ENCODE measurements around the gene COL25A1. TPM values are rescaled to one million over a fixed set of nuclear protein-coding genes. Genes with fewer than 3 reads are reported as not detected.
"Not testable (repeated sequence)": the region's sequence is repeated elsewhere in the genome, so short reads cannot be mapped to it uniquely, and the experiment has no call there.

COL25A1 gene
- total RNA-seq, 2 donors from 2014 or later: 4.0 to 6.2 TPM

DNA sequence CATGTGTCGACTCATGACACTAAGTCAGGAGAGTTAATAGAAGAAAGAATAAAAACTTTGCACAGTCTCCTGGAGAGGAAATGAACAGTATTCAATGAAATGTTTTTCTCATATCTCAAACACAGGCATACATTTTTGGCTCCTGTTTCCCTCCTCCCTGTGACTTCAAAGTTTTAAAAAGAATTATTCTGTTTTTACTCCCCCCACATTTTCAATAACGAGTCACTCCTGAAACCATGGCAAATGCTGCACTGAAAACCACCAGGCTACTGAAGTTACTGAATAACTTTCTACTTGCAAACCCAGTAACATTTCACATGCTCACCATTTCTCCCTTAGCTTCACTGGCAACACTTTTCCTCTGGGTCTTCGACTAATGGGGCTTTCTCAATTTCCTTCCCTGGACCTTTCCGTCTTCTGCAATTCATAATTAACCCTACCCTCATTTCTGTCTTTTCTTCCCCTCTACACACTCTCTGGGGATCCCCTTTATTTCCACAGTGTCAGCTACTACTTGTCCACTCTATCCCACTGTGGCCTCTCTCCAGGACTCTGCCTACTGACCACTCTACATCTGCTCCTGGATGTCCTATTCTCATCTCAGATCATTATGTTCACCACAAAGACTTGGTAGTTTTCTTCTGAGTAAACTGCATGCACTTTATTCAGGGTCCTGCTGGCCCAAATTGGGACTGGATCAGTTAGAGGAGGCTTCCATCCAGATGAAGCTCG lies 313.8 kb downstream of the COL25A1 start:
- no peak overlapping the region for H3K27ac ChIP-seq (ENCODE audit: low read depth, low read length)
- 89 to 97% methylated on average over 5 of the region's 5 CpGs for WGBS, 2 experiments (ENCODE audit: insufficient coverage in 1 of 2, insufficient read length in 1 of 2)
- TF ChIP-seq, protein P1, sequence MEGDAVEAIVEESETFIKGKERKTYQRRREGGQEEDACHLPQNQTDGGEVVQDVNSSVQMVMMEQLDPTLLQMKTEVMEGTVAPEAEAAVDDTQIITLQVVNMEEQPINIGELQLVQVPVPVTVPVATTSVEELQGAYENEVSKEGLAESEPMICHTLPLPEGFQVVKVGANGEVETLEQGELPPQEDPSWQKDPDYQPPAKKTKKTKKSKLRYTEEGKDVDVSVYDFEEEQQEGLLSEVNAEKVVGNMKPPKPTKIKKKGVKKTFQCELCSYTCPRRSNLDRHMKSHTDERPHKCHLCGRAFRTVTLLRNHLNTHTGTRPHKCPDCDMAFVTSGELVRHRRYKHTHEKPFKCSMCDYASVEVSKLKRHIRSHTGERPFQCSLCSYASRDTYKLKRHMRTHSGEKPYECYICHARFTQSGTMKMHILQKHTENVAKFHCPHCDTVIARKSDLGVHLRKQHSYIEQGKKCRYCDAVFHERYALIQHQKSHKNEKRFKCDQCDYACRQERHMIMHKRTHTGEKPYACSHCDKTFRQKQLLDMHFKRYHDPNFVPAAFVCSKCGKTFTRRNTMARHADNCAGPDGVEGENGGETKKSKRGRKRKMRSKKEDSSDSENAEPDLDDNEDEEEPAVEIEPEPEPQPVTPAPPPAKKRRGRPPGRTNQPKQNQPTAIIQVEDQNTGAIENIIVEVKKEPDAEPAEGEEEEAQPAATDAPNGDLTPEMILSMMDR (conservative IDR thresholded peaks at IDR 0.05): no peak
- no peak overlapping the region for H3K9ac ChIP-seq (ENCODE audit: extremely low read depth, low read length, poor library complexity, severe bottlenecking)
- H3K4me3 ChIP-seq (ENCODE audit: low read length): no peak overlapping the region
- Mint-ChIP-seq H3K4me3 (no peak overlapping the region), H3K27ac (no peak overlapping the region), H3K36me3 (ENCODE audit: low read depth) (no peaks in the 10 kb centered on the region), H3K4me1 (no peaks in the 10 kb centered on the region), H3K27me3 (ENCODE audit: insufficient read depth) (no peaks in the 10 kb centered on the region), H3K9me3 (peaks cover 5% of the 10 kb centered on the region)
- no peaks in the 10 kb centered on the region for H3K4me1 ChIP-seq (ENCODE audit: control insufficient read depth, insufficient read depth, low read length)
- no peaks in the 10 kb centered on the region for H3K27me3 ChIP-seq (ENCODE audit: control insufficient read depth, insufficient read depth, low read length, poor library complexity, severe bottlenecking)
- no peaks in the 10 kb centered on the region for H3K9me3 ChIP-seq (ENCODE audit: control insufficient read depth, low read length)
- no peak for DNase-seq
- no peaks in the 10 kb centered on the region for H3K36me3 ChIP-seq (ENCODE audit: control insufficient read depth, insufficient read depth, low read length)

DNA sequence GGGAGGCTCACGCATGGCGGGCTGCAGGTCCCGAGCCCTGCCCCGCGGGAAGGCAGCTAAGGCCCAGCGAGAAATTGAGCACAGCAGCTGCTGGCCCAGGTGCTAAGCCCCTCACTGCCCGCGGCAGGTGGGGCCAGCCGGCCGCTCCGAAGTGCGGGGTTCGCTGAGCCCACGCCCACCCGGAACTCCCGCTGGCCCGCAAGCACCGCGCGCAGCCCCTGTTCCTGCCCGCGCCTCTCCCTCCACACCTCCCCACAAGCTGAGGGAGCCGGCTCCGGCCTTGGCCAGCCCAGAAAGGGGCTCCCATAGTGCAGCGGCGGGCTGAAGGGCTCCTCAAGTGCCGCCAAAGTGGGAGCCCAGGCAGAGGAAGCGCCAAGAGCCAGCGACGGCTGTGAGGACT lies 318.0 kb downstream of the COL25A1 start:
- not testable (repeated sequence) for H3K9me3 ChIP-seq (ENCODE audit: control insufficient read depth, low read length); H3K4me3 Mint-ChIP-seq; H3K36me3 Mint-ChIP-seq (ENCODE audit: low read depth); H3K4me3 ChIP-seq (ENCODE audit: low read length); DNase-seq; H3K27me3 ChIP-seq (ENCODE audit: control insufficient read depth, insufficient read depth, low read length, poor library complexity, severe bottlenecking); H3K27me3 Mint-ChIP-seq (ENCODE audit: insufficient read depth); H3K27ac ChIP-seq (ENCODE audit: low read depth, low read length); H3K4me1 Mint-ChIP-seq; H3K9me3 Mint-ChIP-seq; H3K4me1 ChIP-seq (ENCODE audit: control insufficient read depth, insufficient read depth, low read length); H3K36me3 ChIP-seq (ENCODE audit: control insufficient read depth, insufficient read depth, low read length); H3K27ac Mint-ChIP-seq; H3K9ac ChIP-seq (ENCODE audit: extremely low read depth, low read length, poor library complexity, severe bottlenecking)
- 95 to 100% methylated on average over 4 to 28 of the region's 30 CpGs for WGBS, 2 experiments (ENCODE audit: insufficient coverage in 1 of 2, insufficient read length in 1 of 2)

DNA sequence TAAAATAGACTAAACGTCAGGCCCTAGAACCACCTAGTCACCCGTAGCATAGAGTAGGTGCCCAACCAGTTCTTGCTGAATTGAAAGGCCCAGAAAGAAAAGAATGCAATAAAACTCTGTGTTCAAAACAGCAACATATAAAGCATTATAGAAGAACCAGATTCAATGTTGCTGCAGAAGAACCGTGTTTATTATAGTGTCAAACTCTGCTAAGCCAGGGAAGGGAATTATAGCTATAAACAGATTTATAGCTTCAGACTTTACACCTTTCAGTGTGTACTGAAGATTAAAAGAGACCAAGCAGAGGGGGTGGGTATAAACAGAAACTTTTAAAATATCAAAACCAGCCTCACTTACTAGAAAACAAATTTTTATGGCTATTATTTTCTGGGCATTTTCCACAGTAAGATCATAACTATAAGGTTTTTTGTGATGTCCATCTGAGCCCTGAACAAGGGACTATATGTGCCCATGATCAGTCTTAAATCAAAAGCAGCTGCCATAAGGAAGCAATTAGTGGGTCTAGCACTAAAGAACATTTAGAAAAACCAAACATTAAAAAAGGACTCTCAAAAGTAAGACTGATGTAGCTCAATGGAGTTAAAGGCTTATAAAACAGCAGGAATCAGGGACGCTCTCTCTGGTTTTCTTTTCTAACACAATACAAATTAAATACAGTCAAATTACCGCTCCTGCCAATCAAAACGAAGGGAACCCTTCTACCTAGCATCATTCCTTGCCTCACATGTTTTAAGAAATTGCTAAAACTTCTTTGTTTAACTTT lies 319.9 kb downstream of the COL25A1 start:
- TF ChIP-seq, protein P1 (conservative IDR thresholded peaks at IDR 0.05): no peak
- no peaks in the 10 kb centered on the region for H3K27me3 Mint-ChIP-seq (ENCODE audit: insufficient read depth)
- WGBS, 2 experiments (ENCODE audit: insufficient coverage in 1 of 2, insufficient read length in 1 of 2): 88 to 91% methylated on average over 3 to 6 of the region's 6 CpGs
- no peak overlapping the region for H3K9ac ChIP-seq (ENCODE audit: extremely low read depth, low read length, poor library complexity, severe bottlenecking)
- H3K27me3 ChIP-seq (ENCODE audit: control insufficient read depth, insufficient read depth, low read length, poor library complexity, severe bottlenecking): no peaks in the 10 kb centered on the region
- no peak overlapping the region for H3K4me3 Mint-ChIP-seq
- peak overlapping the region; percentile 22 for H3K27ac ChIP-seq (ENCODE audit: low read depth, low read length)
- no peak overlapping the region for H3K4me3 ChIP-seq (ENCODE audit: low read length)
- H3K4me1 ChIP-seq (ENCODE audit: control insufficient read depth, insufficient read depth, low read length): no peaks in the 10 kb centered on the region
- no peaks in the 10 kb centered on the region for H3K9me3 ChIP-seq (ENCODE audit: control insufficient read depth, low read length)
- DNase-seq: no peak
- H3K36me3 ChIP-seq (ENCODE audit: control insufficient read depth, insufficient read depth, low read length): no peaks in the 10 kb centered on the region
- no peak overlapping the region for H3K27ac Mint-ChIP-seq
- H3K36me3 Mint-ChIP-seq (ENCODE audit: low read depth): no peaks in the 10 kb centered on the region
- H3K9me3 Mint-ChIP-seq: peaks cover 7% of the 10 kb centered on the region
- peaks cover 3% of the 10 kb centered on the region for H3K4me1 Mint-ChIP-seq

All from endodermal cell (in vitro differentiated cells).